NCI-H1092 (cell line): ENCODE measurements around the gene MTA2.
"Not testable (repeated sequence)": the region's sequence is repeated elsewhere in the genome, so short reads cannot be mapped to it uniquely, and the experiment has no call there.

Experiments used
- DNase-seq: peaks from one replicate; lab custom pipeline; 2025; lab: John Stamatoyannopoulos, UW

Gene MTA2

GRCh38 chr11:62566247-62566646 lies 35.4 kb downstream of the MTA2 start:
- DNase-seq, result no peak

DNA sequence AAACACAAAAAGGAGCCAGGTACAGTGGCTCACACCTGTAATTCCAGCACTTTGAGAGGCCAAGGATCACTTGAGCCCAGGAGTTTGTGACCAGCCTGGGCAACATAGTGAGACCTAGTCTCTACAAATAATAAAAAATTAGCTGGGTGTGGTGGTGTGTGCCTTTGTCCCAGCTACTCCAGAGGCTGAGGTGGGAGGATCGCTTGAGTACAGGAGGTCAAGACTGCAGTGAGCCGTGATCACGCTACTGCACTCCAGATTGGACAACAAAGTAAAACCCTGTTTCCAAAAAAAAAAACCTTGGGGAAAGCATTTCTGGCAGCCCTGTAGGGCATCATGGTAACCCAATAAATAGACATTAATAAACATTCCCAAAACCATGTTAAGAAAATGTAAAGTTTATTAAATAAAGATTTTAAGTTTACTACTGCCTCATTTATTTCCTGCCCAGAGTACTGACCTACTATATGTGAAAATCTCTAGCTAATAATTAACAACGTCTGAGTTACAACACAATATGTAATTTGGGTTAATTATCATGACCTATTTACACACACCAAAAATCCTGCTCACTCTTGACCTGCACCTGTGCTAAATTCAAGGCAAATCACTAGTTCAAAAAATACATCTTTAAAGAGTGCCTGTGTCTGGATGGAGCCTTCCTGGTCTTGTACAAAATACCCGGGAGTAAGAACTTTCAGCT lies 36.4 kb downstream of the MTA2 start:
- DNase-seq, result no peak

DNA sequence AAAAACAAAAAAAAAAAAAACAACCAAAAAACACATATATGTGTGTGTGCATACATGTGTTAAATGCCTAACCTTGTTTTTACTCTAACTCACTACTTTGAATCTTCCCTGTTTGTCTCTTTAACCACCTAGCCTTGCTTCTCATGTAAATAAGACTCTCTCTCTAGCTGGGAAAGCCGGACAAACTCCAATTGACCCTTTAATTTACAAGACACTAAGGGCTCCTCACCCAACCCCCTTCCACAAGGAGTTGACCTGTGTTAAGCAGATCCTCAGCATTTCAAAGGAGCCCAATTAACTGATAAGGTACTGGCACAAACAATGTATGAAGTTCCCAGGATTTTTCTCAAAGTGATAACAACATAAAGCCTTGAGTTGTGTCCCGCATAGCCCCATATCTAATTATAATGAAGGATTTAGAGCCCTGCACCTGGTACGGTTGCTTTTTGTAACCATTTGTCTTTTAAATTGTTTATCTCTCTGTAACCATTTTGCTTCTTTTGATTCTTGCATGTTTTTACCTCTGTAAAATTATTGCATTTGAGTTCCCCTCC lies 39.9 kb downstream of the MTA2 start:
- not testable (repeated sequence) for DNase-seq

- no peak for DNase-seq
Measured at GRCh38 chr11:62560566-62561103, 41.0 kb downstream of the MTA2 start.

DNA sequence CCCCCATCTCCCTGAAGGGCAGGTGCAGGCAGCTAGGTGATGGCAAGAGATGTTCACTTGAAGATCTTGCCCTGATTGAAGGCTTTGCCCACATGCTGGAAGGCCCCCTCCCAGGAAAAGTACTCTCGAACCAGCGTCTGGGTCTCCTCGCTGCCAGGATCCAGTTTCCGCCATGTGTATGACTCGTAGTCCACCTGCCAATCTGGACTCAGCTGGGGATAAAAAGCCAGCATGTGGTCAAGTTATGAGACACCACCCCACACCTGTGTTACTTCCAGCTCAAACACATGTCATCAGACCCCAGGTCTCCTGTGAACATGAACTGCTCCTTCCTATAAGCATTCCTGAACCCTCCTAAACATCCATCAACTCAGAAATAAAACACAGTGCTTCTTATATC lies 42.0 kb downstream of the MTA2 start:
- DNase-seq, result not testable (repeated sequence)

GRCh38 chr11:62559204-62559603 lies 42.5 kb downstream of the MTA2 start:
- DNase-seq, result no peak

DNA sequence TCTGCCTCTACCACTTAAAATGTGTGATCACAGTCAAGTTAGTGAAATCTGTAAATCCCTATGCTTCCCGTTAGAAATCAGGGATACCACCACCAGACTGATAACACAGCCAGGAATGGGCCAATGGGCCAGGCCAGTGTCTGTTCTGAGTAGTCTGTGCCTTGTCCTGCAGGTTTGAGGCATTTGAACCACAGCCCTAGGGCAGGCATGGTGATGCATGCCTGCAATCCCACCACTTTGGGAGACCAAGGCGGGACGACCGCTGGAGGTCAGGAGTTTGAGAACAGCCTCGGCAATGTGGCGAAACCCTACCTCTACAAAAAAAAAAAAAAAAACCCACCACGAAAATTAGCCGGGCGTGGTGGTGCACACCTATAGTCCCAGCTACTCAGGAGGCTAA lies 43.0 kb downstream of the MTA2 start:
- no peak for DNase-seq

- DNase-seq, result no peak
Measured at GRCh38 chr11:62556875-62557631, 44.6 kb downstream of the MTA2 start.

GRCh38 chr11:62556108-62556874 lies 45.4 kb downstream of the MTA2 start:
- no peak for DNase-seq

DNA sequence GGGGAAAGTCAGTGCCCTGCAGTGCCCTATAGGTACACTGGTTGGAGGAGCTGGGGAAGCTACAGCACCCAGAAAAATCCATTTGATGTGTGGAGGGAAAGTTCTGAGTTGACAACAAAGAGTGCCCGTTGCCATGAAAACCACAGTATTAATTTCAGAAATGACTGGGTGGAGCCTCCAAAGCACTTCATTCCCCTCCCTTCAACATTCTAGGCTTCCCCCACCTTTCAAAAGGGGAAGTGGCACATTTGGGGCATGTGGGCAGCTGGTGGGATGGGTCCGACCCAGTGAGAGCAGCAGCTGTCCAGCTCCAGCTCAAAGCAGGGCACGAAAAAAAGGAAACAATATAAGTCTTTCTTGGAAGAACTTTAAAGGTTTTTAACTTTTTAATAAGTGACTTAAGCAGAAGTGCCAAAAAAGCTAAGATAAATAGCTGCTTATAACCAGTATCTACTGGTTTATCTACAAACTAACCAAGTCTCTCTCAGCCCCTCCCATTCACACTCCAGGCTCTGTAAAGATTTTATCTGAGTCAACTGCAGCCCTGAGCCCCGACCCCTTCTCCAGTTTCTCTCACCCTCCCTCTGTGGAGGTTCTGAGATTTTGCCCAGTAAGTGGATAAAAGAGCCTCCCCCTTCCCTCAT lies 46.1 kb downstream of the MTA2 start:
- no peak for DNase-seq

- no peak for DNase-seq
Measured at GRCh38 chr11:62554387-62555167, 47.1 kb downstream of the MTA2 start.

DNA sequence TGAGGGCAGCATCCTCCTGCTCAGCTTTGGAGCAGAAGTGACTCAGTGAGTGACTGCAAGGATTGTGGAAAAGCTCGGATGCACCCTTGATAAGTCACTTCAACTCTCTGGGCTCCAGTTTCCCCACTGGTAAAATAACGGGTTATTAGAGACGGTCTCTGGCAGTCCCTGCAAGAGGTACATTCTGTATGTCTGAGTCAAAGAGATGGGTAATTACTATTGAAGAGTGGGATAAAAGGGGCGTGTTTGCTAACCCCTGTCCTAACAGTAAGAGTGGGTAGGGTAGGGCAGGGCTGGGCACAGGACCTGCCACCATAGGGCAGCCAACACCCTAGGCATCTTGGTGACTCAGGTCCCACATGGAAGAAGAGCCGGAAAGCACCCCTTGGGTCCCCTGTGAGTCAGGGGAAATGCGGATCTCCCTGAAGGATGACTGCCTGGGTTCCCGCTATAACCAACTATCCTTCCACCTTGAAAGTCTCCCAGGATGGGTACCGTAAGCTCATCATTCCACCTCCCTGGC lies 47.8 kb downstream of the MTA2 start:
- DNase-seq, result no peak

DNA sequence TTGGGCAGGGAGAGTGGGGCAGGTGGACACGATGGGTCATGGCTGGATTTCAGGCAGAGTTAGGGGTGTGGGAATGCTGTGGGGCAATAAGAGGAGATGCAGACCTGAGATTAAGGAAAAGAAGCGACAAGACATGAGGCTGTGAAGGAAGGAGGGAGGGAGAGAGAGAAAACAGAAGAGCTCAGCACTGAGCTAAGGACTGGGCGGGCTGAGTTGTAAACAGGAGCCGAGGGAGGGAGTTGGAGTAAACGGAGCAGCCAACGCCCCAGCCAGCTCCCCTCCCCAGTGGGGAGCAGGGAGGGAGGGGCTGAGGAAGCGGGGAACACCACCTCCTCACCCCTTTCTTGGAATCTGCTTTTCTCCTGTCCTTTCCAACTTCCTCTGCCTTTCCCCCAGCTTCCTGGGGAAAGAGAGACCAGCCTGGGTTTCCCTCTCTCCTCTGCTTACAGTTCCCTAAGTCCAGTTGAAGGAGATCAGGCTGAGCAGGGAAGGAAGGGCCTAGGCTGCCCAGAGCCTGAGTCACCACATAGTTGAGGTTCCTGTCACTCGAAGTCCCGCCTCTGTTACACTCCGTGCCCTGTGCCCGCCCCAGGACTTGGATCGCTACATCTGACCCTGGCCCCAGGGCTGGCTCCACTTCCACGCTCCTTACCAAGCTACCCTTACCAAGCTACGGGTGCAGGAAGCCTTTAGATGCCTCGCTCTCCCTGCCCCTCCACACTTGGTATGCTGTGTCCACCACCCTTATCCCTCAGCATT lies 48.4 kb downstream of the MTA2 start:
- no peak for DNase-seq

- DNase-seq, result no peak
Measured at GRCh38 chr11:62552485-62553079, 49.1 kb downstream of the MTA2 start.

GRCh38 chr11:62550478-62550877 lies 51.2 kb downstream of the MTA2 start:
- not testable (repeated sequence) for DNase-seq

GRCh38 chr11:62548545-62549335 lies 52.9 kb downstream of the MTA2 start:
- no peak for DNase-seq

GRCh38 chr11:62547691-62548281 lies 53.9 kb downstream of the MTA2 start:
- no peak for DNase-seq

DNA sequence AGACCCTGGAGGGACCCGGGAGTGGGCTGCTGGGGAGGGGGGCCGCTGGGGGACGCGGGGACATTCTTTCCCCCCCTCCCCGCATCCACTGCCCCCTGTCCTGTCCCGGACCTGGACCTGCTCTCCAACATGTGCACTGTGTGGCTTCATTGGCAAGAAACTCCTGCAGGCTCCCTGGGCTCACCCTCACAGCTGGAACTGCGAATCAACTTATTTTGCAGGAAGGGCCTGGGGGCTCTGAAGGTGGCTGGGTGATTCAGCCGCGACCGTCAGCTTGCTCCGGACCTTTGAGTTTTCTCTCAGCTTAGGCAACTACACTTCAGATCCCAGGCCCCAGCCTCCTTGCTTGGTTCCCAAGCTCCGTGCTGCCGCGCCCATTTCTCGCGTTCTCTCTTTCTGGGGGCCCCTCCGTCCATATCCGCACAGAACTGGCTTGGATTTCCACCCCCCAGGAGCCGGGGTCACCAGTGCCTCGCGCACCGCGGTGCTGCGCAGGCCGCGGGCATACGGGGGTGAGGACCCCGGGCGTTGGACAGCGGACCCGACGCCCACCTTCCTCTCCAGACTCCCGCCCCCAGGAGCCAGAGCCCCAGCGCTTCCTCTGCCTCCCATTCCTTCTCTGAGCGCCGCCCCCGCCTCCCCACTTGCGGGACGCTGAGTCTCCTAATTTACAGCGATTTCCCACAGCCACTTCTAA lies 54.6 kb downstream of the MTA2 start:
- no peak for DNase-seq
